ENCODE results near the gene AHNAK. TPM values are rescaled to one million over a fixed set of nuclear protein-coding genes. Genes with fewer than 3 reads are reported as not detected.

Gene AHNAK
- total and polyA plus RNA-seq, 2 of the 8 experiments (the other 6 are each of a cell fraction or from before 2014, with no cell fraction given): 2.0 to 5.8 TPM

- no peak for TF ChIP-seq NRF1 (IDR thresholded peaks at IDR 0.05; ENCODE audit: low read depth, low read length)
- TF ChIP-seq USF2 (IDR thresholded peaks at IDR 0.05; ENCODE audit: low read length): no peak
- TF ChIP-seq PHF8 (conservative IDR thresholded peaks at IDR 0.05; ENCODE audit: low read depth, low read length): no peak
- TF ChIP-seq RNF2 (IDR thresholded peaks at IDR 0.05; ENCODE audit: borderline replicate concordance, low read depth, low read length, missing control alignments, poor library complexity, severe bottlenecking): no peak
- TF ChIP-seq ATF3 (IDR thresholded peaks at IDR 0.05; ENCODE audit: insufficient read depth, low read depth, low read length): no peak
- TF ChIP-seq SP2 (IDR thresholded peaks at IDR 0.05; ENCODE audit: low read length): no peak
- Histone ChIP-seq H2BK12ac (ENCODE audit: low read depth, low read length) (no peak overlapping the region), H2AFZ (ENCODE audit: low read length) (no peak overlapping the region), H3K4ac (replicated peaks; ENCODE audit: insufficient read length, low read depth, low read length) (no peak overlapping the region), H2BK20ac (ENCODE audit: low read length) (no peak overlapping the region), H3K4me2 (ENCODE audit: insufficient read depth in 1 of 2, low read depth in 2 of 2, low read length in 2 of 2) (no peak overlapping the region), H4K91ac (replicated peaks; ENCODE audit: insufficient read length, low read length) (no peak overlapping the region), H2AK5ac (ENCODE audit: low read depth, low read length) (no peak overlapping the region), H4K5ac (ENCODE audit: insufficient read length, low read depth, low read length) (no peak overlapping the region), H3K27ac (ENCODE audit: low read depth, low read length) (no peak overlapping the region), H3K9me3 (ENCODE audit: insufficient read depth in 2 of 2, low read depth in 1 of 2, low read length in 1 of 2) (no peaks in the 10 kb centered on the region), H3K79me2 (ENCODE audit: control insufficient read depth in 1 of 2, insufficient read depth in 2 of 2, low read length in 2 of 2) (no peaks in the 10 kb centered on the region), H3K79me1 (ENCODE audit: low read depth, low read length) (no peaks in the 10 kb centered on the region), H2BK15ac (ENCODE audit: low read length) (no peak overlapping the region), H3K56ac (replicated peaks; ENCODE audit: insufficient read length, low read depth, low read length) (no peak overlapping the region), H3K36me3 (ENCODE audit: control insufficient read depth in 2 of 4, insufficient read depth in 4 of 4, low read length in 3 of 4) (no peaks in the 10 kb centered on the region), H3K4me1 (replicated peaks in 1 of 4; ENCODE audit: control insufficient read depth in 3 of 4, insufficient read depth in 4 of 4, low read length in 3 of 4) (0 out of 7 replicates have a peak, but pooled peaks cover 0 to 2% (median 0%) of the 10 kb centered on the region in 4 experiments), H4K20me1 (replicated peaks in 1 of 2; ENCODE audit: control insufficient read depth in 1 of 2, insufficient read depth in 2 of 2, low read length in 2 of 2) (no peaks in the 10 kb centered on the region), H3K23me2 (ENCODE audit: low read depth, low read length) (no peaks in the 10 kb centered on the region), H3K23ac (ENCODE audit: insufficient read length) (no peak overlapping the region), H3K14ac (ENCODE audit: insufficient read length) (no peak overlapping the region), H2BK120ac (replicated peaks; ENCODE audit: low read depth, low read length) (no peak overlapping the region), H3K18ac (ENCODE audit: extremely low read depth, low read length) (no peak overlapping the region), H3K9ac (replicated peaks in 1 of 4; ENCODE audit: extremely low read depth in 1 of 4, low read depth in 3 of 4, low read length in 3 of 4) (no peak overlapping the region), H2BK5ac (ENCODE audit: low read depth, low read length) (no peak overlapping the region), H3K27me3 (replicated peaks in 1 of 4; ENCODE audit: control insufficient read depth in 3 of 4, extremely low read depth in 1 of 4, insufficient read depth in 3 of 4, low read length in 3 of 4) (no peaks in the 10 kb centered on the region), H4K8ac (ENCODE audit: extremely low read depth, insufficient read depth, low read length) (no peak overlapping the region), H3K4me3 (ENCODE audit: extremely low read depth in 1 of 4, insufficient read depth in 2 of 4, low read depth in 3 of 4, low read length in 4 of 4) (no peak overlapping the region)
- FAIRE-seq: no peak
- no peak for DNase-seq (ENCODE audit: low read depth in 1 of 2, low spot score in 2 of 2)
- POLR2A ChIA-PET (ENCODE audit: partially characterized antibody): interaction anchor here (0.9 to 1.1 kb wide), 3 partner anchors 8 to 136 kb away, joined by 3 to 5 read pairs (median 4); partner anchors contain the start of gene AHNAK
- 90% methylated on average over 5 of the region's 5 CpGs; no CpG with 5 or more reads in 1 of the 2 experiments for WGBS, 2 experiments (ENCODE audit: extremely low coverage in 1 of 2, insufficient coverage in 1 of 2, insufficient read length in 1 of 2, insufficient replicate concordance in 2 of 2, low coverage in 1 of 2, low lambda C conversion rate in 2 of 2, missing lambda C conversion rate in 1 of 2)
- CTCF ChIA-PET (ENCODE audit: partially characterized antibody): interaction anchor here (0.8 to 3.9 kb wide), 8 partner anchors 8 to 149 kb away, joined by 3 to 25 read pairs (median 6); partner anchors contain the start of gene SCGB1A1
Observed at GRCh38 chr11:62411524-62411923, 135.1 kb downstream of the AHNAK start.
